ENCODE data around the gene ZNF12.
"Not testable (repeated sequence)": the region's sequence is repeated elsewhere in the genome, so short reads cannot be mapped to it uniquely, and the experiment has no call there.

ZNF12 gene

DNA sequence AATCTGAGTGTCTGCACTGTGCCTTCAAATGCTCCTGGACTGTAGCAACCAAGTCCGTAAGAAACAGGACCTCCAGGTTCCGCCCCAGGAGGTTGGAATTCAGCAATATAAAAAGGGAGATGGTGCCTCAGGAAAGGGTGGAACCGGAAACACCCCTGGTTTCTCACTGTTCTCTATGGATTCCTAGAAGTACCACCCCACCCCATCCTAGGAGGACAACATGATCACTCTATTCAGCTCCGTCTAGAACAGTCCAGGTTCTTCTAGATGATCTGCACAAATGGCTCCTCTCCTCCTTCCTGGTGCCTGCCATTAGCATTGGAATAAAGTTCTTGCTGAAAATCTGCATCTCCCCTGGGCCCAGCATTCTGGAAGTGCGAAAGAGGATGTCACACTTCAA lies 7.6 kb upstream of the ZNF12 start:
- Mint-ChIP-seq H3K4me1 (peaks cover 8% of the 10 kb centered on the region), H3K27ac (no peak overlapping the region), H3K9me3 (no peaks in the 10 kb centered on the region), H3K36me3 (no peaks in the 10 kb centered on the region), H3K4me3 (no peak overlapping the region)
- no peak for ATAC-seq
- no peak for DNase-seq (ENCODE audit: low spot score in 2 of 2)

DNA sequence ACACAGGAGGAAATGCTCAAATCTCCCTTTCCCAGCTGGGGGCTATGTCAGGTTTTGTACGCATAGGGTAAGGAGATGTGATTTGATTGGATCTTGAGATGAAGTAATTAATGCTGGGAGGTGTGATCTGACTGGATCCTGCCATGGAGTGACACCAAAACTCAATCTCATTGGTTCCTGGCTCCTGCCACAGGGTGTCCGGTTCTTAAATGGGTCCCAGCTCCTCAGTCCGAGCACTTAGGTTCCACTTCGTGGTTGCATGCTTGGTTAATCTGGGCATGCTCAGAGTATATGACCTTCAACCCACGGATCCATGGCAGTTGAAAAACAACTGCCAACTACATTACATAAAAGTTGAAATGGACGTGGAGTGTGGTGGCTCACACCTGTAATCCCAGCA lies 3.1 kb upstream of the ZNF12 start:
- no peak overlapping the region for H3K4me3 Mint-ChIP-seq

DNA sequence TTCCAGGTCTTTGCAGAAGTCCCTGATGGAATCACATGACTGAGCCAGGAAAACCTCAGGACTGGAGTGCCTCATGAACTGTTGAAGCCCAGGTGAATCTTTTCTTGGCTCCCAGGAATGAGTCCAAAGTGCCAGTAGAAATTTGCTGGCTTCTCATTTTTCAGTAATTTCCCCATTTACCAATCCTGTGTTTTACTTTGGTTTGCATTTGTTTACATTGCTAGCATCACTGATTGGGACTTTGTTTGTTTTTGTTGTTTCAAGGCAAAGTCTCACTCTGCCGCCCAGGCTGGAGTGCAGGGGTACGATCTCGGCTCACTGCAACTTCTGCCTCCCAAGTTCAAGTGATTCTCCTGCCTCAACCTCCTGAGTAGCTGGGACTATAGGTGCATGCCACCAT lies 1.6 kb upstream of the ZNF12 start:
- Mint-ChIP-seq H3K36me3 (no peaks in the 10 kb centered on the region), H3K9me3 (peaks cover 8% of the 10 kb centered on the region), H3K27ac (no peak overlapping the region), H3K4me1 (peaks cover 24% of the 10 kb centered on the region), H3K4me3 (peak overlapping the region; percentile 89)
- DNase-seq (ENCODE audit: low spot score in 2 of 2) = no peak
- ATAC-seq = no peak

More for the DNA sequence above, 3.1 kb upstream of the ZNF12 start:
- Mint-ChIP-seq H3K36me3 (no peaks in the 10 kb centered on the region), H3K9me3 (peaks cover 4% of the 10 kb centered on the region), H3K4me1 (peaks cover 17% of the 10 kb centered on the region), H3K27ac (no peak overlapping the region)
- ATAC-seq (no peak), DNase-seq (ENCODE audit: low spot score in 2 of 2) (no peak)

DNA sequence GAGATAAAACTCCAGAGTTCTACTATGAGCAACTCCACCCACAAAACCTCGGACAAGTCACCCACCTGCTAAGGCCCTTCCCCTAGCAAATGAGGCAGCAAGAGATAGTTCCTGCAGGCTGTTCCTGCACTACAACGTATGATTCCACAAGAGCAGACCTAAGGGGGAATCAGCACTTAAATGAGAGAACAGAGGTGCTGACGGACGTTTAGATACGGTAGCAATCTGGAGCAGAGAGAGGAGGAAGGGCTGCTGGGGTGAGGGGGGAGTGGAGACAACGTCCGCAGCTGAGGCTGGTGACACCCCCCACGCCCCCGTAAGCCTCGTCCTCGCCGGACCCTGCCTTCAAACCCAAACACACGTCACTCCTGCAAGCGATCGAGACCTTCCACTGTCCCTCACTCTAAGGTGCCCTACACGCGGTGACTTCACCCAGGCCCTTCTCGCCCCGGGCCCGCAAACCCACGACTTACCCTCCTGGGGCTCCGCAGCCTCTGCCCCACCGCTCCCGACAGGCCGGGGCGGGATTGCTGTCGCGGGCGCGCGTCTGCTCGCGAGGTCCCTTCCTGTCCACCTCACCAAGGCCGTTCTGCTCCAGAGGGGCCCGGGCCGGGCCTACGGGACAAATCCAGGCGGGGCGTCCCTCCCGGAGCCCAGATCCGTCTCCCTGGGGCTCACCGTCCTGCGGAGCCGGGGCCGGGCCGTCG lies 635 bp downstream of the ZNF12 start:
- peaks cover 20% of the 10 kb centered on the region for H3K9me3 Mint-ChIP-seq
- peak overlapping the region; percentile 89 for H3K4me3 Mint-ChIP-seq
- H3K27ac Mint-ChIP-seq = peak overlapping the region; percentile 94
- peak in 1 of 2 donors; percentile 29 for DNase-seq (ENCODE audit: low spot score in 2 of 2)
- H3K36me3 Mint-ChIP-seq = no peaks in the 10 kb centered on the region
- peak; percentile 57 for ATAC-seq
- H3K4me1 Mint-ChIP-seq = peaks cover 46% of the 10 kb centered on the region

DNA sequence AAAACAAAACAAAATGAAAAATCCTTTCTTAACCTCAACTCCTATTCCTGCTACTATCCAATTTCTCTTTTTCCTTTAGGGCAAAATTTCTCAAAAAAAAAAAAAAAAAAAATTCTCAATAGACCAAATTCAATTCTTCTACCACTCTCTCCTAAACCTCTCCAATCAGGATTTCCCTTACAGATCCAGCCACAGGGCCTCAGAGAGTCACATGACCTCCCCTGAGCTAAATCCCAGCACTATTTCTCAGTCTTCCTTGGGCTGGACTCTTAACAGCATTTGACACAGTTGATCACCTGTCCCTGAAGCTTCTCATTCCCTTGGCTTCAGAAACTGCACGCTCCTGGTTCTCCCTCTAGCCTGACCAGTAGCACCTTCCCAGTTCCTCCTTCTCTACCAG lies 4.9 kb downstream of the ZNF12 start:
- no peaks in the 10 kb centered on the region for H3K36me3 Mint-ChIP-seq

DNA sequence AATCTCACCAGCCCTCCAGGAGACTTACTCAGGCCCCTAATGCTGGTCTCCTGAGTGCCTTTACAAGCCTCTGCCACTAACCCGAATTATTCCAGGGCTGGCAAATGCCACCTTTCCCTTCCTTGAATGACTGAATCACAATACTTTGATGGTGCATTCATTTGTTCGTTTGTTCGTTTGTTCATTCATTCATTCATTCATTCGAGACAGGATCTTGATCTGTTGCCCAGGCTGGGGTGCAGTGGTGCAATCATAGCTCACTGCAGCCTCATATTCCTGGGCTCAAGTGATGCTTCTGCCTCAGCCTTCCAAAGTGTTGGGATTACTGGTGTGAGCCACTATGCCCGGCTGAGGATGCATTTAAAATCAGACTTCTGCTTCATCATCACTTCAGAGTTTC lies 6.0 kb downstream of the ZNF12 start:
- Mint-ChIP-seq H3K9me3 (peaks cover 24% of the 10 kb centered on the region), H3K36me3 (no peaks in the 10 kb centered on the region), H3K4me3 (no peak overlapping the region), H3K27ac (no peak overlapping the region), H3K4me1 (peaks cover 48% of the 10 kb centered on the region)
- DNase-seq (ENCODE audit: low spot score in 2 of 2) (no peak), ATAC-seq (no peak)

More for the DNA sequence above, 4.9 kb downstream of the ZNF12 start:
- DNase-seq (ENCODE audit: low spot score in 2 of 2) (no peak), ATAC-seq (no peak)
- Mint-ChIP-seq H3K4me3 (no peak overlapping the region), H3K27ac (no peak overlapping the region), H3K9me3 (peaks cover 24% of the 10 kb centered on the region), H3K4me1 (peaks cover 48% of the 10 kb centered on the region)

DNA sequence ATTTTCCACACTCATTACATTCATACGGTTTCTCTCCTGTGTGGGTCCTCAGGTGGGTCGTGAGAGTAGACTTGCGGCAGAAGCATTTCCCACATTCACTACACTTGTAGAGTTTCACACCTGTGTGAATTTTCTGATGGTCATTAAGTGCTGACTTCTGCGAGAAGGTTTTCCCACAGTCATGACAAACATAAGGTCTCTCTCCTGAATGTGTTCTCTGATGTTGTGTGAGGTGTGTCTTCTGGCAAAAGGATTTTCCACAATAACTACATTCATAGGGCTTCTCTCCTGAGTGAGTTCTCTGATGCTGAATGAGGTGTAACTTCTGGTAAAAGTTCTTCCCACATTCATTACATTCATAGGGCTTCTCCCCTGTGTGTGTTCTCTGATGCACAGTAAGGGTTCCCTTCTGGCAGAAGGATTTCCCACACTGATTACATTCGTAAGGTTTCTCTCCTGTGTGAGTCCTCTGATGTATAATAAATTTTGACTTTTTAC lies 15.1 kb downstream of the ZNF12 start:
- DNase-seq (ENCODE audit: low spot score in 2 of 2) = no peak
- no peak overlapping the region for H3K4me3 Mint-ChIP-seq
- peaks cover 24% of the 10 kb centered on the region for H3K9me3 Mint-ChIP-seq
- no peak overlapping the region for H3K27ac Mint-ChIP-seq
- no peak for ATAC-seq
- no peaks in the 10 kb centered on the region for H3K36me3 Mint-ChIP-seq
- no peaks in the 10 kb centered on the region for H3K4me1 Mint-ChIP-seq

DNA sequence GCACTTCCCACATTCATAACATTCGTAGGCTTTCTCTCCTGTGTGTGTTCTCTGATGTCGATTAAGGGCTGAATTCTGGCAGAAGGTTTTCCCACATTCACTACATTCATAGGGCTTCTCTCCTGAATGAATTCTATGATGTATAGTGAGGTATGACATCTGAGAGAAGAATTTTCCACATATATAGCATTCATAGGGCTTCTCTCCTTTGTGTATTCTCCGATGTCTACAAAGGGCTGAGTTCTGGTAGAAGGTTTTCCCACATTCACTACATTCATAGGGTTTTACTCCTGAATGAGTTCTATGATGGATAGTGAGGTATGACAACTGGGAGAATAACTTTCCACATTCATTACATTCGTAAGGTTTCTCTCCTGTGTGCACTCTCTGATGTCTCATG lies 15.6 kb downstream of the ZNF12 start:
- no peak for DNase-seq (ENCODE audit: low spot score in 2 of 2)
- H3K36me3 Mint-ChIP-seq = no peaks in the 10 kb centered on the region
- H3K4me1 Mint-ChIP-seq = no peaks in the 10 kb centered on the region
- peaks cover 28% of the 10 kb centered on the region for H3K9me3 Mint-ChIP-seq
- no peak overlapping the region for H3K27ac Mint-ChIP-seq
- H3K4me3 Mint-ChIP-seq = no peak overlapping the region
- ATAC-seq = no peak

DNA sequence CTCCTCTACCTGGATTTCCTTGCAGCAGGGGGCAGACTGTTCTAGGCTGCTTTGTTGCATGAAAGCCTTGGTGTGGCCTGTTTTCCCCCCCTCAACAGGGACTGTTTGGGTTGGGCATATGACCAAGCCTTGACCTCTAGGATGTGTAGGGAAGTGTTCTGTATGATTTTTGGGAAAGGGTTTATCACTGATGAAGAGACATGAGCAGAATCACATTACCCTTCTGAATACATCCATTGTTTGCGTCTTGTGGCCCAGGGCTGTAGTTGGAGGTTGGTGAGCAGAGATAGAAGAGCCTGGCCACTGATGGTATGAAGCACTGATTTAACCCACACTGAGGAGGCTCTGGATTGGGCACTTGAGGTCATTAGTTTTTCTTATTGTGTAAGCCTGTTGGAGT lies 26.6 kb downstream of the ZNF12 start:
- peaks cover 33% of the 10 kb centered on the region for H3K9me3 Mint-ChIP-seq
- no peak overlapping the region for H3K27ac Mint-ChIP-seq
- no peaks in the 10 kb centered on the region for H3K4me1 Mint-ChIP-seq
- H3K4me3 Mint-ChIP-seq = no peak overlapping the region
- DNase-seq (ENCODE audit: low spot score in 2 of 2) (no peak), ATAC-seq (no peak)
- peaks cover 5% of the 10 kb centered on the region for H3K36me3 Mint-ChIP-seq

DNA sequence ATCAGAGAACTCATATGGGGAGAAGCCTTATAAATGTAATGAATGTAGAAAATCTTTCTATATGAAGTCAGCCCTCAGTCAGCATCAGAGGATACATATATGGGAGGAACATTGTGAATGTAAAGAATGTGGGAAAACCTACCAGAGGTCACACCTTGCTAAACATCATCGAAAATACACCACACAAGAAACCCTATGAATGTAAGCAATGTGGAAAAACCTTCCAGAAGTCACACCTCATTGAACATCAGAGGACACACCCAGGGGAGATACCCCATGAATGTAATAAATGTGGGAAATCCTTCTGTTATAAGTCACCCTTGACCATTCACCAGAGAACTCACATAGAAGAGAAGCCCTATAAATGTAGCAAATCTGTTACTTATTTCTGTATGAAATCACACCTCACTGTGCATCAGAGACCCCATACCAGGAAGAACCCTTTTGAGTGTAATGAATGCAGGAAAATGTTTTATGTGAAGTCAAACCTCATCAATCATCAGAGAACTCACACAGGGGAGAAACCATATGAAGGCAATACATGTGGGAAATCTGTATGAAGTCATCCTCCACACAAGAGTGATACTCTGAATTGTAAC lies 30.8 kb downstream of the ZNF12 start:
- Mint-ChIP-seq H3K9me3 (peaks cover 49% of the 10 kb centered on the region), H3K27ac (no peak overlapping the region), H3K36me3 (no peaks in the 10 kb centered on the region), H3K4me1 (no peaks in the 10 kb centered on the region), H3K4me3 (no peak overlapping the region)
- ATAC-seq (no peak), DNase-seq (ENCODE audit: low spot score in 2 of 2) (no peak)

DNA sequence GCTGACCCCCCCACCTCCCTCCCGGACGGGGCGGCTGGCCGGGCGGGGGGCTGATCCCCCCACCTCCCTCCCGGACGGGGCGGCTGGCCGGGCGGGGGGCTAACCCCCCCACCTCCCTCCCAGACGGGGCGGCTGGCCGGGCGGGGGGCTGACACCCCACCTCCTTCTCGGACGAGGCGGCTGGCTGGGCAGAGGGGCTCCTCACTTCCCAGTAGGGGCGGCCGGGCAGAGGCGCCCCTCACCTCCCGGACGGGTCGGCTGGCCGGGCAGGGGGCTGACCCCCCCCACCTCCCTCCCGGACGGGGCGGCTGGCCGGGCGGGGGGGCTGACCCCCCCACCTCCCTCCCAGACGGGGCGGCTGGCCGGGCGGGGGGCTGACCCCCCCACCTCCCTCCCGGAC lies 35.9 kb downstream of the ZNF12 start:
- not testable (repeated sequence) for ATAC-seq; H3K4me1 Mint-ChIP-seq; H3K36me3 Mint-ChIP-seq; DNase-seq (ENCODE audit: low spot score in 2 of 2); H3K4me3 Mint-ChIP-seq; H3K27ac Mint-ChIP-seq
- peaks cover 32% of the 10 kb centered on the region for H3K9me3 Mint-ChIP-seq

DNA sequence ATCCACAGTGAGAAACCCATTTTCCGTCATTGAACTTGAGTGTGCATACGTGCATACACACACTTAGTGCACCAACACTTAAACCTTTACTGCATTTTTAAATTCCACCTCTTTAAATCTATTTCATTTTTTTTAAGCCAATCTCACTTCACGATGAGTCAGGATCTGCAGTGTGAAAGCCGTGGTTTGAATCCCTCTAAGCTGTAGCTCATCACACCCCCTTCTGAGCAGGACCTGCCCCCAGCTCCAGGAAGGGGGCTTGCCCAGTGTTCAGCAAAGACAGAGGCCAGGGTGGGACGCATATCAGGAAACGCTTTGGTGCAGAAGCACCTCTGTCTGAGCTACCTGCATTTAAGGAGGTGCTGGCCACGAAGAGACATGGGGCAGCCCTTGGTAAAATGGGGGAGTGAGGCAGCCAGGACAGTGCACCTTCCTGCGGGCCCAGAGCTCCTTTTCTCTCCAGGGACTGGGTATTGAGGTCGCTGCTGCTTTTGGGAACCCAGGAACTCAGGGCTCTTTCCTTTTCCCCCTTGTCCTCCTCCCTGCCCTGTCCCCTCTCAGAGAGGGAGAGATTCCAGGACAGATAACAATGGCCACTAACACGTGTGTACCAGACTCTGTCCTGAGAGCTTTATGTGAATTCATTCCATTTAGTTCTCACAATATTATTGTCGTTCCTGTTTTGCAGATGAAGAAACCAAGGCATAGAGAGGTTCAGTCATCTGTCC lies 48.0 kb downstream of the ZNF12 start:
- ATAC-seq (peak; percentile 71), DNase-seq (ENCODE audit: low spot score in 2 of 2) (no peak)
- Mint-ChIP-seq H3K9me3 (no peaks in the 10 kb centered on the region), H3K36me3 (peaks cover 17% of the 10 kb centered on the region), H3K4me3 (no peak overlapping the region), H3K4me1 (peaks cover 7% of the 10 kb centered on the region), H3K27ac (no peak overlapping the region)

DNA sequence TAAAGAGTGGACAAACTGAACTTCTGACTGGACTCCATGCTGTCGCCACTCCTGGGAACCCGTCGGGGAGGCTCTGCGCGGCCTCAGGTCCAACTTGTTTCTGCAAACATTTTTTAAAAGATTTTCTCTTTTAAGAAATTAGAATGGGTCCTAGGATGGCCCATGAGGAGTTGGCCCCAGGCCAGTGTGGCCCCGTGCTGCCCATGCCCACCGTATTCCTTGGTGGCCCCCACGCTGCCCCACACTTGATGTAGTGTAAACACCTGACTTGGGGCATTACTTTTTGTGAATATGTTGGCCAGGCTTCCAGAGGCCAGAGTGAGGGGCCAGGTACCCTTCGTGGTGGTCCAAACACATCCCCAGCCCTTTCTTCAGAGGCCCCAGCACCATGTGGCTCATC lies 50.3 kb downstream of the ZNF12 start:
- no peak for DNase-seq (ENCODE audit: low spot score in 2 of 2)
- Mint-ChIP-seq H3K27ac (no peak overlapping the region), H3K4me3 (no peak overlapping the region), H3K9me3 (no peaks in the 10 kb centered on the region), H3K4me1 (peaks cover 7% of the 10 kb centered on the region), H3K36me3 (peaks cover 28% of the 10 kb centered on the region)
- no peak for ATAC-seq

DNA sequence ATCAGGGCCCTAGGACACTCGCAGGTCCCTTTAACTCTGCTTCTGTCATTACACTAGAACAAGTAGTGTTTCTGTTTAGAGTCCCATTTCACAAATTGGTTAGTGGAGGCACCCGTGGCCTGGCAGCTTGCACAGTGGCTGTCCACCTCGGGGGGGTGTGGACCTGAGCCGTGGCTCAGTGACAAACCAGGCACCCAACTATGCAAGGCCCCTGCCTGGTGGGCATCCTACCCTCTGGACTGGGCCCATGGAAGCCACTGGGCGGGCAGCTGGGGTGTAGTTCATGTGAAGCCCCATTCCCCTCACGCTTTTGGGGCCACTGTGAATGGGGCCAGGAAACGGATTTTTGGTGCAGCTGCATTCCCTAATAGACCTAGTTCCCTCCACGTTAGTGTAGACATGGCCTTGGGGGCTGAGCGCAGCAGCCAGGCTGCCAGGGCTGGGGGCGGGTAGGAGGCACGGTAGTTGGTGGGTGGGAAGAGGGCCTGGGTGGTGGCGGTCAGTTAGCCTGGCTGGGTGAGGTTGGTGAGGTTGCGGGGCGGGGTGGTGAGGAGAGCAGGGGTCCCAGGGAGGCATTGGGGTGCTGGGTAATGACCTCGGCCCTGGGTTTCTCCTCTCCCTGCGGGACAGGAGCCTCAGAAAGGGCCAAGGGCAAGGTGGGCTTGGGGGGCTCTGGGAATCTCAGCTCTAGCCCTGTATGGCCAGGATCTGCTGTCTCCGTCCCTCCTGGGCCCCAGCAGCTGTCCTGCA lies 50.9 kb downstream of the ZNF12 start:
- DNase-seq (ENCODE audit: low spot score in 2 of 2) = no peak
- Mint-ChIP-seq H3K27ac (no peak overlapping the region), H3K9me3 (no peaks in the 10 kb centered on the region), H3K4me1 (peaks cover 7% of the 10 kb centered on the region), H3K4me3 (no peak overlapping the region), H3K36me3 (peaks cover 34% of the 10 kb centered on the region)
- ATAC-seq = no peak
